Keratinocyte (primary cell): ENCODE results near the gene PAN2. TPM values are rescaled to one million over a fixed set of nuclear protein-coding genes. Genes with fewer than 3 reads are reported as not detected.

Experiments
- DNase-seq: peaks from one replicate; pipeline ENCODE4 v3.0.0-alpha.2; 2011; ENCODE audit warnings: low read depth, missing footprints, low spot score
- FAIRE-seq: peaks from 2 replicates; lab custom pipeline; 2011; peaks lifted over from hg19 to GRCh38; lab: Jason Lieb, UNC
- H2AFZ ChIP-seq: 2 replicates; pipeline ENCODE4 v1.6.0; 2012; ENCODE audit warnings: low read length, control low read depth, inconsistent platforms; ENCODE audit not compliant: control insufficient read depth
- H3K27ac ChIP-seq: 2 replicates; pipeline ENCODE4 v1.5.1; 2011; ENCODE audit warnings: low read length; ENCODE audit not compliant: control insufficient read depth, insufficient read depth
- H3K27me3 ChIP-seq: 3 replicates; pipeline ENCODE4 v1.6.0; 2011; ENCODE audit warnings: low read length; ENCODE audit not compliant: control insufficient read depth, insufficient read depth; ENCODE audit errors: extremely low read depth
- H3K36me3 ChIP-seq, 2 experiments: 2 replicates in 1 of 2; 3 replicates in 1 of 2; pipeline ENCODE4 v1.5.1; 2011; ENCODE audit warnings: low read length in 2 of 2, mild to moderate bottlenecking in 1 of 2; ENCODE audit not compliant: control insufficient read depth in 2 of 2, insufficient read depth in 2 of 2; ENCODE audit errors: extremely low read depth in 1 of 2
- H3K4me1 ChIP-seq: 3 replicates; pipeline ENCODE4 v1.5.1; 2011; ENCODE audit warnings: low read length; ENCODE audit not compliant: control insufficient read depth, insufficient read depth; ENCODE audit errors: extremely low read depth
- H3K4me2 ChIP-seq: 3 replicates; pipeline ENCODE4 v1.6.0; 2011; ENCODE audit warnings: low read depth, low read length; ENCODE audit not compliant: control insufficient read depth, insufficient read depth; ENCODE audit errors: extremely low read depth
- H3K4me3 ChIP-seq, 3 experiments: fragments of 200-600 bp in 1 of 3; sonication (generic) in 1 of 3; 2 replicates in 2 of 3; 3 replicates in 1 of 3; pipeline ENCODE4 v1.5.1; 2011 to 2016; ENCODE audit warnings: low read length in 3 of 3, mild to moderate bottlenecking in 3 of 3, control low read depth in 2 of 3, inconsistent platforms in 1 of 3, low read depth in 1 of 3, mixed read lengths in 1 of 3, mixed run types in 1 of 3, moderate library complexity in 1 of 3; ENCODE audit not compliant: control insufficient read depth in 2 of 3, insufficient read depth in 2 of 3; ENCODE audit errors: extremely low read depth in 1 of 3
- H3K79me2 ChIP-seq: 2 replicates; pipeline ENCODE4 v1.6.0; 2012; ENCODE audit warnings: low read length; ENCODE audit not compliant: control insufficient read depth, insufficient read depth
- H3K9ac ChIP-seq: 3 replicates; pipeline ENCODE4 v1.6.0; 2011; ENCODE audit warnings: low read length; ENCODE audit not compliant: control insufficient read depth, insufficient read depth; ENCODE audit errors: extremely low read depth
- H3K9me1 ChIP-seq: 3 replicates; pipeline ENCODE4 v1.6.0; 2011; ENCODE audit warnings: low read length; ENCODE audit not compliant: control insufficient read depth, insufficient read depth; ENCODE audit errors: extremely low read depth
- H3K9me3 ChIP-seq: 2 replicates; pipeline ENCODE4 v1.5.1; 2012; ENCODE audit warnings: low read depth, low read length; ENCODE audit not compliant: control insufficient read depth
- H4K20me1 ChIP-seq: 3 replicates; pipeline ENCODE4 v1.6.0; 2011; ENCODE audit warnings: low read length; ENCODE audit not compliant: control insufficient read depth, insufficient read depth; ENCODE audit errors: extremely low read depth
- EZH2 ChIP-seq: IDR thresholded peaks from one replicate; pipeline ENCODE4 v1.6.1; 2012; ENCODE audit warnings: inconsistent platforms, mild to moderate bottlenecking, low read length, moderate library complexity
- dilution Hi-C: fragments of 300-500 bp; cut with MboI; formaldehyde crosslinking; loops from one replicate; pipeline ENCODE4 v1.7.0; 2020; ENCODE audit warnings: low sequenced_read_pairs; ENCODE audit not compliant: extremely low pct_ligation_motif_present
- polyA plus RNA-seq, 5 experiments: library from polyadenylated mRNA; depleted of rRNA in 3 of 5; stranded (reverse) in 3 of 5; stranded (forward) in 1 of 5; unstranded in 1 of 5; fragments of >200 nt; gene quantifications; 1 replicate in 1 of 5; 2 replicates in 3 of 5; 3 replicates in 1 of 5; pipeline versions ENCODE4 v1.2.1 to v1.2.3, GENCODE V29; 2011 to 2012; ENCODE audit warnings: missing spikeins in 2 of 5, low read depth in 1 of 5, low replicate concordance in 1 of 5
- TF ChIP-seq, protein P1 (sequence below), 3 experiments: IDR thresholded peaks in 1 of 3; conservative IDR thresholded peaks in 1 of 3; optimal IDR thresholded peaks in 1 of 3; 2 replicates in 2 of 3; 3 replicates in 1 of 3; pipeline versions ENCODE3 to v1.5.1; 2011; ENCODE audit warnings: low read length in 3 of 3, mild to moderate bottlenecking in 3 of 3, moderate library complexity in 2 of 3, control low read depth in 1 of 3, inconsistent platforms in 1 of 3; ENCODE audit not compliant: insufficient read depth in 2 of 3; ENCODE audit errors: extremely low read depth in 1 of 3

PAN2 gene
- polyA plus RNA-seq, 1 donor (not counting 4 experiments of a cell fraction or from before 2014, with no cell fraction given), result 26.3 TPM

DNA sequence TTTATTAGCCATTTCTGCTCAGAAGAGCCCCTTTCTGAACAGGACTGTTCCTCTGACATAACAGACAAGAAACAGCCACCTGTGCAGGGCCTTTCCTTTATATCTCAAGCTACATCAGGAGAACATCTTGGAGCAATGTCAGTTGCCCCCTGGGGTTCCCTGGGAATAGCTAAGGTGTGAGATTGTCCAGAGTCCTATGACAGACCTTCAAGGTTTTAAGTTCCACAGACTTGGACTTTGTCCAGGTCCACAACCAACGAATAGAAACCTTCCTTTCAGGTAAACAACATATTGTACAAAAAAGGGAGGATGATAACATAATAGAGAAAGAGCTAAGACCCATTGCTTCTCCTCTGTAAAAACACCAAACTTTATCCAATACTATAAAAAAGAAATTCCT lies 7.8 kb upstream of the PAN2 start:
- Histone ChIP-seq H3K4me3 (no peak overlapping the region), H2AFZ (no peak overlapping the region), H3K27me3 (no peaks in the 10 kb centered on the region), H3K4me1 (peaks cover 22% of the 10 kb centered on the region), H3K9me3 (no peaks in the 10 kb centered on the region), H3K27ac (no peak overlapping the region), H3K9me1 (no peaks in the 10 kb centered on the region), H4K20me1 (no peaks in the 10 kb centered on the region), H3K9ac (no peak overlapping the region), H3K4me2 (no peak overlapping the region), H3K79me2 (no peaks in the 10 kb centered on the region), H3K36me3 (peaks cover 20 to 27% of the 10 kb centered on the region in 2 experiments)
- TF ChIP-seq EZH2, result no peak
- TF ChIP-seq, protein P1, sequence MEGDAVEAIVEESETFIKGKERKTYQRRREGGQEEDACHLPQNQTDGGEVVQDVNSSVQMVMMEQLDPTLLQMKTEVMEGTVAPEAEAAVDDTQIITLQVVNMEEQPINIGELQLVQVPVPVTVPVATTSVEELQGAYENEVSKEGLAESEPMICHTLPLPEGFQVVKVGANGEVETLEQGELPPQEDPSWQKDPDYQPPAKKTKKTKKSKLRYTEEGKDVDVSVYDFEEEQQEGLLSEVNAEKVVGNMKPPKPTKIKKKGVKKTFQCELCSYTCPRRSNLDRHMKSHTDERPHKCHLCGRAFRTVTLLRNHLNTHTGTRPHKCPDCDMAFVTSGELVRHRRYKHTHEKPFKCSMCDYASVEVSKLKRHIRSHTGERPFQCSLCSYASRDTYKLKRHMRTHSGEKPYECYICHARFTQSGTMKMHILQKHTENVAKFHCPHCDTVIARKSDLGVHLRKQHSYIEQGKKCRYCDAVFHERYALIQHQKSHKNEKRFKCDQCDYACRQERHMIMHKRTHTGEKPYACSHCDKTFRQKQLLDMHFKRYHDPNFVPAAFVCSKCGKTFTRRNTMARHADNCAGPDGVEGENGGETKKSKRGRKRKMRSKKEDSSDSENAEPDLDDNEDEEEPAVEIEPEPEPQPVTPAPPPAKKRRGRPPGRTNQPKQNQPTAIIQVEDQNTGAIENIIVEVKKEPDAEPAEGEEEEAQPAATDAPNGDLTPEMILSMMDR (optimal IDR thresholded peaks at IDR 0.05 in 1 of 3, IDR thresholded peaks at IDR 0.05 in 1 of 3, conservative IDR thresholded peaks at IDR 0.05 in 1 of 3; ENCODE audit: extremely low read depth in 1 of 3, insufficient read depth in 2 of 3, low read length in 3 of 3), result no peak
- FAIRE-seq (no peak), DNase-seq (no peak)
- dilution Hi-C loops, result no loop called here

DNA sequence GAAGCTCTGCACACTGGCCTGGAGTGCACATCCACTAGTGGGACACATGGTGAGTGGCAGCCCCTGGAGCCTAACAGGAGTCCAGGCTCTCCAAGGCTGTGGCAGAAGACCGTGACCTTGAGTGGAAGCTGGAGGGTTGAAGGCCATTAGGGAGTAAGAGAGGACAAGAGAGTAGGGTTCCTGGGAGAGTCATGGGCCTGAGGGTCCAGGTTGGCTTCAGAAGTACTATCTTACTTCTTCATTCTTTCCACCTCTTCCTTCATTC lies 5.3 kb upstream of the PAN2 start:
- Histone ChIP-seq H3K9ac (peak overlapping the region; percentile 74), H3K4me3 (peak overlapping the region in 1 of 3 experiments; percentile 25), H3K4me1 (peaks cover 22% of the 10 kb centered on the region), H2AFZ (peak overlapping the region; percentile 79), H3K4me2 (peak overlapping the region; percentile 74), H3K27me3 (no peaks in the 10 kb centered on the region), H3K9me3 (no peaks in the 10 kb centered on the region), H3K27ac (peak overlapping the region; percentile 91), H3K9me1 (no peaks in the 10 kb centered on the region), H4K20me1 (no peaks in the 10 kb centered on the region), H3K36me3 (peaks cover 11 to 18% of the 10 kb centered on the region in 2 experiments), H3K79me2 (no peaks in the 10 kb centered on the region)
- no peak for TF ChIP-seq EZH2
- TF ChIP-seq, protein P1 (optimal IDR thresholded peaks at IDR 0.05 in 1 of 3, IDR thresholded peaks at IDR 0.05 in 1 of 3, conservative IDR thresholded peaks at IDR 0.05 in 1 of 3; ENCODE audit: extremely low read depth in 1 of 3, insufficient read depth in 2 of 3, low read length in 3 of 3), result no peak
- no peak for FAIRE-seq
- dilution Hi-C loops, result no loop called here
- no peak for DNase-seq
